GM21423 (cell line): ENCODE results near the gene EPSTI1.

ENCODE experiments used
- ATAC-seq: cut with Tn5 transposase; IDR thresholded peaks from one replicate; pipeline ENCODE4 v1.9.1; 2021; ENCODE audit warnings: mild to moderate bottlenecking, moderate library complexity; ENCODE audit not compliant: unreplicated experiment

Gene EPSTI1

DNA sequence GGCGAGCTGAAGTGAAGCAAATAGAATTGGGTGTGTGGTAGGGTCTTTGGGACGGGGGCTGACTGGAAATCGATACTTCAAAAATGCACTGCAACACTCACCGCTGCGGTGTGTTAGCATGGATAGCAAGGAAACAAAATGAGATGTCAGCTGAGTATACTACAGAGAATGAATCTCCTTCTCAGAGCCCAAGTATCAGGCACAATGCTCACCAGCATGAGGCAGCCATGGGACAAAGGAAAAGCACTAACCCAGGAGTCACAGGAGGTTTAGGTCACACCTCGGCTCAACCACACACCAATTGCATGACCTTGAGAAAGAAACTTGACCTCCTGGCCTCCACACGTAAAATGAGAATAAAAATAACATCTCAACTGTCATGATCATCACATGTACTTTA is 136.6 kb downstream of the EPSTI1 start:
- ATAC-seq, result no peak

DNA sequence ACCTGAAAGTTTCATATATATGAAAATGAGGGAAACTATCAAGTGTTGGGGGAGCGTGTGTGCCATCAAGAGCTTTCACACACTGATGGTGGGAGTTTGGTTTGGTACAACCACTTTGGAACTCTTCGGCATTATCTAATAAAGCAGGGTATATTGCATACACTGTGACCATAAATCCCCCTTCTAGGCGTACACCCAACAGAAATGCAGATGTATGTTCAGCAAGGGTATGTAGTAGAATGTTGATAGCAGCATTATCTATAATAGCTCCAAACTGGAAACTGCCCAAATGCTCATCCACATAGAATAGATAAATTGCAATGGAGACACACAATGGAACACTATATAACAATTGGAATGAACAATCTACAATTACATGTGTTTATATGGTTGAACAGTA is 139.9 kb downstream of the EPSTI1 start:
- ATAC-seq, result no peak

DNA sequence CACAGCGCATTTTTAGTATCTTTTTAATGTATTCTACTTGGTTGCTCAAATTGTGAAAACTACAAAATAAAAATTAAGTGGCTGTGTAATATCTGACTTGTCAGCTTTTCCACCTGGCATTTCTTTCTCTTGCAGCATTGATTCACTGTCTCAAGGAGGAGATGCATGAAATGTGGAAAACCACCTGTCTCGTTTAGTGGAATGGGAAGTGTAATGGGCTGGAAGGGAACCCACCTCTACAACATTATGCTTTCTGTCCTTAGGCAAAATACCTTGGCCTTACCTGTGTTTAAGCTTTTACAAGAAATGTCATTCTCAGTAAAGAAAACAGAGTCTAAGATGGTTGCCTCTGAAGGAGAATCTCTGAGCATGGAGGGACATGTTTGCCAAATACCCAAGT is 142.8 kb downstream of the EPSTI1 start:
- ATAC-seq, result no peak

DNA sequence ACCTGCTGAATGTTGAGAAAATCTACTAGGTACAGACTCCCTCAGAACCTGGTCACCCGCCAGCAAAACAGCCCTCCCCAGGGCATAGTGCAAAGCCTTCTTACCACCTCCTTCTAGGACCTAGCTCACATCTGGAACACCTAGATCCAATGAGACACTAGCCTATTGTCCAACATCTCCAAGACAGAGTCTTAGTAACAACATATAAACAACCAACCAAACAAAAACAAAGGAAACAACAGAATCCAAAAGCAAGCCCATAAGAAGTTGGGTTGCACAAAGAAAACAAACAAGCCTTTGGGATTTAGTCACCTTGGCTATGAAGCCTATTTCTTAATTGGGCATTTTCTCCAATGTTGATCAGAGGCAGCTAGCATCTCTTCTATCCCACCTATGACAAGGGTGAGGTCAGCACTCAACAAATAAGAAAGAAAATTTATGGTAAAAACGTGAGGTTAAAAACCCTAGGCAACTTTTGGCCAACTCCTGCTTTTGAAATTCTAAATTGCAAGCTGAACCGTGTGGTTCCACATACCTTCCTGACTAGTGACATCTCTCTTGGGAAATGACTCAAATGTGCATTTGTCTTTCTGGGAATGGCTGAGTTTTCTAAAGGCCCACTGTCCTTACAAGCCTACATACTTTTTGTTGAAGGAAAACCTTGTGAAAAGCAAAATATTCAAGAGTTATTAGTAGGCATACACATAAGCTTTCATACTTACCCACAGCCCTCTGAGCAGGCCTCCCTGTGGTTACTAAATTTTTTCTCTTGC is 144.0 kb downstream of the EPSTI1 start:
- ATAC-seq, result no peak

DNA sequence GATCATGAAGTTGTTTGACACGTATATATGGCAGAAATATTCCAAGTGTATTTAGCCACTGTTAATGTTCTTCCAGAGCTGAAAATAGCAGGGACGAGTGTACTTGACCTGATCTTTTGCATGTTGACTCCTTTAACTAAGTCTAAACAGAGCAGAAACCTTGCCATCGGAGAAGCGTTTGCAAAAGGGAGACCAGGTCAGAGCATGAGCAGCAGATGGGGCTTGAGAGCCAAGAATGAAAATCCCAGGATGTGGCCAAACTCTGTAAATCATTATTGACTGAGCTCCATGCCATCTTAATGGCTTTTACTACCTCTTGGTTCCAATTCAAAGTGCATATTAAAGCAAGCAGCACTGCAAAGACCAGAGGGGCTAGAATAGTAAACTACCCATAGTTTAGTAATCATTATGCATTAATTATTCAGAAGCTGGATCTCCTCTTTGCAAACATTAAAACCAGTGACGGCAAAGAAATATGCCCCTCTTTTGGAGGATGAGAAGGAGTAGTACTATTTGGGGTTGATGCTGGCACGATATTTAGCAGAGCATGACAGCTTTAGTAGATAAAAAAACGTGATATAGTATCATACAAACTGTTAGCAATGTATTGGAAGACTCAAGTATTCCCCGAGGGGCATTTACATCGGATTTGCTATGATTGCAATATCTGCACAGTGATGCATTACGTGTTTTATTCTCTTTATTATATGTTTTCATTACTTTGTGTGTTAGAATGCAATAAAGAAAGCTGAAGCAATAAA is 154.9 kb downstream of the EPSTI1 start:
- no peak for ATAC-seq
